ENCODE results near the gene PAX2.

GRCh38 chr10:100802196-100802595 lies 56.8 kb downstream of the PAX2 start:
- TF ChIP-seq CTCF (IDR thresholded peaks at IDR 0.05), result no peak
- TF ChIP-seq POLR2A (IDR thresholded peaks at IDR 0.05), result no peak
- no peak for TF ChIP-seq POLR2AphosphoS5 (IDR thresholded peaks at IDR 0.05)
